HG03108 (cell line): ENCODE data around the gene TMEM132E.

Source experiments
- ATAC-seq: cut with Tn5 transposase; IDR thresholded peaks from one replicate; pipeline ENCODE4 v1.9.1; 2021; ENCODE audit warnings: moderate library complexity; ENCODE audit not compliant: unreplicated experiment

Gene TMEM132E

GRCh38 chr17:34592002-34592401, 12.6 kb downstream of the TMEM132E start:
- no peak for ATAC-seq

GRCh38 chr17:34596920-34597319, 17.5 kb downstream of the TMEM132E start:
- ATAC-seq: no peak

GRCh38 chr17:34598161-34598776, 18.9 kb downstream of the TMEM132E start:
- no peak for ATAC-seq

- no peak for ATAC-seq
These were observed 22.0 kb downstream of the TMEM132E start for GRCh38 chr17:34601416-34601815.

- ATAC-seq: no peak
These were observed 24.6 kb downstream of the TMEM132E start for GRCh38 chr17:34603974-34604373.

GRCh38 chr17:34606763-34607162, 27.4 kb downstream of the TMEM132E start:
- ATAC-seq: no peak

- ATAC-seq: no peak
These were observed 28.5 kb downstream of the TMEM132E start for GRCh38 chr17:34607917-34608316.

- ATAC-seq: no peak
These were observed 29.8 kb downstream of the TMEM132E start for GRCh38 chr17:34609210-34609609.

- no peak for ATAC-seq
These were observed 30.7 kb downstream of the TMEM132E start for GRCh38 chr17:34610039-34610438.

- ATAC-seq: no peak
These were observed 31.1 kb downstream of the TMEM132E start for GRCh38 chr17:34610506-34610905.

- ATAC-seq: no peak
These were observed 34.0 kb downstream of the TMEM132E start for GRCh38 chr17:34613064-34614019.

- no peak for ATAC-seq
These were observed 35.3 kb downstream of the TMEM132E start for GRCh38 chr17:34614698-34615097.

GRCh38 chr17:34615326-34615725, 35.9 kb downstream of the TMEM132E start:
- ATAC-seq: no peak

- ATAC-seq: no peak
These were observed 36.8 kb downstream of the TMEM132E start for GRCh38 chr17:34616148-34616547.

GRCh38 chr17:34617398-34617797, 38.0 kb downstream of the TMEM132E start:
- no peak for ATAC-seq

- no peak for ATAC-seq
These were observed 40.4 kb downstream of the TMEM132E start for GRCh38 chr17:34619687-34620217.

- ATAC-seq: no peak
These were observed 41.1 kb downstream of the TMEM132E start for GRCh38 chr17:34620458-34620857.

GRCh38 chr17:34622862-34623623, 43.7 kb downstream of the TMEM132E start:
- ATAC-seq: no peak

GRCh38 chr17:34623856-34624766, 44.7 kb downstream of the TMEM132E start:
- ATAC-seq: no peak

GRCh38 chr17:34624767-34625383, 45.5 kb downstream of the TMEM132E start:
- no peak for ATAC-seq
